ENCODE results near the gene FOXO1.

GRCh38 chr13:40653527-40654318, 12.7 kb downstream of the FOXO1 start:
- TF ChIP-seq POLR2AphosphoS5 (IDR thresholded peaks at IDR 0.05; ENCODE audit: low read depth, low read length) (no peak), TAF1 (IDR thresholded peaks at IDR 0.05; ENCODE audit: borderline replicate concordance, low read depth, low read length) (no peak)

All from GM12892 (cell line).